GM13976 (cell line): ENCODE data around the gene FAU.

Experiments
- DNase-seq: peaks from one replicate; pipeline ENCODE4 v3.0.0; 2012; ENCODE audit warnings: low spot score
- CTCF ChIP-seq: IDR thresholded peaks from 2 replicates; pipeline ENCODE4 v1.5.1; 2012; ENCODE audit warnings: borderline replicate concordance, mild to moderate bottlenecking; ENCODE audit not compliant: insufficient read depth; ENCODE audit errors: extremely low read depth, missing control alignments, control extremely low read depth
- in situ Hi-C: fragments of 300-500 bp; cut with MboI; formaldehyde crosslinking; loops from one replicate; pipeline ENCODE4 v1.12.0; 2022; ENCODE audit warnings: low sequenced_read_pairs, mixed read lengths, inconsistent platforms; ENCODE audit not compliant: unreplicated experiment

The FAU gene

GRCh38 chr11:65121865-65122696 is at the start of gene FAU, which contains the start of gene MRPL49:
Gene FAU (minus strand): TSS chr11:65122134. CDS start chr11:65121813, 321 bp downstream.
Gene MRPL49 (plus strand): TSS chr11:65122321. CDS start chr11:65122347, 26 bp downstream.
- in situ Hi-C loops, result no loop called here
- no peak for TF ChIP-seq CTCF
- peak; percentile 98 for DNase-seq

- in situ Hi-C loops, result no loop called here
- TF ChIP-seq CTCF, result no peak
- DNase-seq, result no peak
These were observed 48.2 kb upstream of the FAU start, which contains the start of gene SPDYC for GRCh38 chr11:65170058-65170534. Gene SPDYC (plus strand): TSS chr11:65170233. CDS start chr11:65171358, 1,125 bp downstream.

GRCh38 chr11:65169164-65169641 is 47.3 kb upstream of the FAU start:
- TF ChIP-seq CTCF, result no peak
- in situ Hi-C loops, result no loop called here
- DNase-seq, result no peak

- no peak for TF ChIP-seq CTCF
- DNase-seq, result no peak
- in situ Hi-C loops, result no loop called here
These were observed 45.7 kb upstream of the FAU start for GRCh38 chr11:65167656-65168055.

GRCh38 chr11:65166893-65167292 is 45.0 kb upstream of the FAU start:
- in situ Hi-C loops, result no loop called here
- TF ChIP-seq CTCF, result no peak
- no peak for DNase-seq

- DNase-seq, result no peak
- no peak for TF ChIP-seq CTCF
- in situ Hi-C loops, result no loop called here
These were observed 43.7 kb upstream of the FAU start for GRCh38 chr11:65165410-65166317.
